Posterior cingulate gyrus (tissue), 11 donors: Measurements from ENCODE around the gene SUCLG1.

ENCODE experiments used
- DNase-seq, 10 donors: peaks; one replicate each; pipeline versions ENCODE4 v3.0.0 to v3.0.0-alpha.2; 2020 to 2021; ENCODE audit warnings: mixed read lengths in 3 of 10
- intact Hi-C: fragments of 100-400 bp; cut with DNase I; formaldehyde crosslinking; loops from one replicate; pipeline ENCODE4 v1.15.1; 2023

SUCLG1 gene

GRCh38 chr2:84459018-84459943 lies at the start of gene SUCLG1:
Gene SUCLG1, minus strand, starts transcription at chr2:84459280. Its CDS starts 11 bp downstream, at chr2:84459269.
- DNase-seq: peak; percentile 81 to 98 (median 88)
- intact Hi-C loops: no loop called here

DNA sequence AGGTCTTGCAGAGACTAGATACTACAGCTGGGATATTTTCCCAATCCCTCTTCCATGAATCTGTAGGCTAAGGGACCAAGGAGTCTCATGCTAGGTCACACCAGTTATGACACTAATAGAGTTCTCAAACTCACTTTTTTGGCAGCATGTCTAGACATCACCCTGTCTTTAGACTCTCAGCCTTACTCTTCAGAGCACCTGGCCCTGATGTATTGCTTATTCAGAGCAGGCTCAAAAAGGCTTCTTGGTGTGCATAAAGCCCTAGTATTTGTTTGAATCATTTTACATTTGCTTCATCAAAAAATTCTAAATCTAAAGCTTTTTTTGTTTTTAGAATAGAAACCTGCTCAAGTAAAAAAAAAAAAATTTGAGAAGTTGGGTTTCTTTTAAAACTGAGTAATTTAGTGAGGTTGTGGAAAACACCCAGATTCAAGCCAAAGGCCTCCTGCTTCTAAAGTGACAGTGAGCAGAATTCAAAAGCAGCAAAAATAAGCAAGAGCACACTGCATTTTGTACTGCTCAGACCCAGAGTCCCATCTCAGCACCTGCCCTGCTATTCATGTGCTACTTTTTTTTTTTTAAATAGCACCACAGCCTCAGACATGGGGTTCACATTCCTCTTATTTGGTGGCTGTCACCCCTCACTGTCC lies 39.2 kb upstream of the SUCLG1 start:
- no peak for DNase-seq
- intact Hi-C loops: loop anchor here (5.0 kb wide), 1 partner anchor 384 kb away; the partner anchor contains the start of gene TRABD2A

DNA sequence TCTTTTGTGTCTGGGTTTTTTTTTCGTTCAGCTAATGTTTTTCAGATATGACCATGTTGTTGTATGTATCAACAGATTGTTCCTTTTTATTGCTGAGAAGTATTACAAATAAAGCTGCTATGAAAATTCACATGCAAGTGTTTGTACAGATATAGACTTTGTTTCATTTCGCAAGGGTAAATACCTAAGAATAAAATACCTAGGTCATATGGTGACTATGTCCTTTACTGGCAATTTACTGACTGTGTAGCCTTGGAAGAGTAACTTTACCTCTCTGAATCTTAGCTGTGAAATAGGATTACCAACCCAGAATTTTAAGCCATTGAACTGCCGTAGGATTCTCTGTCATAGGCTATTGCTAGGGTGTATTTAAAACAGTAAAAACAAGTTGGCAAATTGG lies 38.2 kb upstream of the SUCLG1 start:
- intact Hi-C loops: loop anchor here (5.0 kb wide), 1 partner anchor 385 kb away; the partner anchor contains the start of gene TRABD2A
- DNase-seq: no peak

DNA sequence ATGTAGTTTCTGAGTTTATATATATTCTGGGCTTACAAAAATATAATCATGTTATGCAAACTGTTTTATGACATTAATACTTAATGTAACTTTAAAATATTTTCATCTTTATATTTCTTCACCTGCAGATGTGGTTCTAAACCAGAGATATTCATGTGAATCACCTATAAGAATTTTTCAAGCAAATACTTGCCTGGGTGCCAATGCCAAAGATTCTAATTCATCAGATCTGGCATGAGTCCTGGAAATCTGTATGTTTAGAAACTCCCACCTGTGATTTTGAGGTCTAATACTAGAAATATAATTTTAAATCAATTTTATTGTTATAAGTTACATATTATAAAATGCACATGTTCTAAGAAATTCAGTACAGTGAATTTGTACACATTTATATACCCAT lies 37.3 kb upstream of the SUCLG1 start:
- intact Hi-C loops: loop anchor here (5.0 kb wide), 1 partner anchor 386 kb away; the partner anchor contains the start of gene TRABD2A
- no peak for DNase-seq

GRCh38 chr2:84495539-84496146 lies 36.6 kb upstream of the SUCLG1 start:
- no peak for DNase-seq
- intact Hi-C loops: loop anchor here (2.0 to 5.0 kb wide), 3 partner anchors 135 to 431 kb away; partner anchors contain the start of gene TRABD2A

DNA sequence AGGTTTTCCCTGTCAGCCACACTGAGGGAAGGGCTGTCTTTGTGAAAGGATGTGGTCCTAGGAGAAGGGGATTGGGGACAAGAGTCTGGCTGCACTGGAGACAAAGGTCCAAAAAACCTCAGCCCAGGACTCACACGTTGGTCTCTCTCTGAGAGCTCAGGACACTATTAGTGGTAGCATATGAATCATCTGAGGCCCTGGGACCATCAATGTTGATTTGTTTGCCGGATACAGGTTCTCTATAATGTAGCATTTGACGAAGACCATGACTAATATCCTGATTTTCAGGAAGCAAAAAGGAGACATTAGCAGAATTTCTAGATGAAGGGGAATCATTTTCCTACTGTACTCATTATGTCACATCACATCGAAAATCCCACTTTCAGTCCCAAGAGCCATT lies 35.0 kb upstream of the SUCLG1 start:
- DNase-seq: no peak
- intact Hi-C loops: loop anchor here (2.0 kb wide), 2 partner anchors 137 to 433 kb away; no protein-coding TSS in a partner anchor

DNA sequence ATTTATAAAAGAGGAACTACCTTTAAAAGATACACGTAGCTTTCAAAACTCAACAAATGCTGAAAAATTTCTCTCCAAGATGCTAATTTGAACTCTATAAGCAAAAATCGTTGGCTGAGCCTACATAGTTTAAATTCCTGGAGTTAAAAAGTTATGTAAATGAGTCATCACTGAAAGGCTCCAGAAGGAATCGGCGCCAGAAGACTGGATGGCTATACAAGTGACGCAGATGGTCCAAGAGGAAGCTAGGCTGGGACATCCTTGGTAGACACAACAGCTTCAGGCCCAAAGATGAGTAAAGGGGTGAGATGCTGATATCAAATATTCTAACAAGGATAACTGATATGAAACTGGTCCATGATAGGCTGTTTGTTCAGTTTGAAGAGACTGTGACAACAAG lies 34.4 kb upstream of the SUCLG1 start:
- intact Hi-C loops: no loop called here
- peak in 3 of 10 donors; percentile 13 to 72 (median 71) for DNase-seq

- no peak for DNase-seq
- intact Hi-C loops: no loop called here
These were observed 33.5 kb upstream of the SUCLG1 start for GRCh38 chr2:84492571-84492970.

GRCh38 chr2:84491741-84492140 lies 32.7 kb upstream of the SUCLG1 start:
- DNase-seq: no peak
- intact Hi-C loops: no loop called here

- intact Hi-C loops: no loop called here
These were observed 32.2 kb upstream of the SUCLG1 start for GRCh38 chr2:84491256-84491655.

GRCh38 chr2:84487298-84487996 lies 28.4 kb upstream of the SUCLG1 start:
- intact Hi-C loops: no loop called here
- no peak for DNase-seq

More at GRCh38 chr2:84491256-84491655, 32.2 kb upstream of the SUCLG1 start:
- DNase-seq: no peak

GRCh38 chr2:84486441-84487115 lies 27.5 kb upstream of the SUCLG1 start:
- no peak for DNase-seq

DNA sequence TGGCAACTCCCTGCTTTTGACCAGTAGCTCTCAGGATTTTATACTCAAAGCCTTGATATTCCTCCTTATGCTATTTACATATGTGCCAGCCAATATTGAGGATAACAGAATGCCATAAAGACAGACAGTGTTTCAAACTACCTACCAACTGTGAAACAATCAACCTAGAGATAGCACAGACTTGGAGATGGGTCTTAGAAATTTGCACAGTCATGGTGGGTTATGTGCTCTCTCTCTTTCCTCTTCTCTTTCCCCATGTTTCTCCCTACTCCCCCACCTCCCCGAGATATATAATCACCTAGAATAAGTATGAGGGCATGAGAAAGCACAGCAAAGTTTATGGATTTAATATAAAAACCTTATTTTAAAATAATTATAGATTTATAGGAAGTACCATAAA lies 24.2 kb upstream of the SUCLG1 start:
- intact Hi-C loops: no loop called here
- no peak for DNase-seq

More at GRCh38 chr2:84486441-84487115, 27.5 kb upstream of the SUCLG1 start:
- intact Hi-C loops: no loop called here

GRCh38 chr2:84482603-84483002 lies 23.5 kb upstream of the SUCLG1 start:
- DNase-seq: peak in 8 of 10 donors; percentile 21 to 86 (median 37)
- intact Hi-C loops: no loop called here

DNA sequence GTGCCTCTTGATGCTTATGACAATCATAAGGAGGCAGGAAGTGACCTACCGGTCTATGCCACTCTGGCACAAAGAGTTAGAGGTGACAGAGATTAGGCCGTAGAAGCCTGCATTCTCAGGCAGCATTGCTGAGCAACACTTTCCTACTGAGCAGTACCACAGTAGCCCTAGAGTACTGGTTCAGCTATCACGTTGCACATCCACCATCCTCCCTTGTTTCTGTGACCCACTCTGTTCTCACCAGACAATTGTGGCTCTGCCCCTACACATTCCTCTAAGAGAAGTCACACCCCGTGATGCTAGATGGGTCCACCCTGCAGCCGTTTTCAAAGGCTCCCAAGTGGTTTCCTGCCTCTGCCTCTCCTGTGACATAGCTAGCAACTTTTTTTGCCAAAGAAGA lies 22.6 kb upstream of the SUCLG1 start:
- intact Hi-C loops: no loop called here
- DNase-seq: peak in 2 of 10 donors; percentile 2 to 78

GRCh38 chr2:84478867-84479266 lies 19.8 kb upstream of the SUCLG1 start:
- intact Hi-C loops: no loop called here
- no peak for DNase-seq

DNA sequence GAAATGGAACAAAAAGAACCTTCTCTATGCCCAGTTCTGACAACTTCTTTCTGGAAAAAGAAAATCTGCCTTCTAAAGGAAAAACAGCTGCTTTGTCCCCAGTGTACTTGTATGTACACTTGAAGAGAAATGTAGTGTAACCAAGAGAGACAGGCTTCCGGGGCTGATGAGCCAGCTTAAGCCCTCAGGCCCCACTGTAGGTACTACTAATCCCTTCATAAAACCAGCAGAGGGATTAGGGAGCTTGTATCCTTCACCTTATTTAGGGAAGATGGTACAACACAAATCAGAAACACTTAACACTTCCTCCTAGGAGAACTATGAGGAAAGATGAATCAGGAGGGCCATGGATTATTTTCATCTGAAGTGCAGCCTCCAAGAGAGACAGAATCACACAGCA lies 18.8 kb upstream of the SUCLG1 start:
- no peak for DNase-seq
- intact Hi-C loops: no loop called here

- intact Hi-C loops: no loop called here
These were observed 15.1 kb upstream of the SUCLG1 start for GRCh38 chr2:84474176-84474575.

GRCh38 chr2:84472856-84473565 lies 13.9 kb upstream of the SUCLG1 start:
- DNase-seq: no peak
- intact Hi-C loops: no loop called here

More at GRCh38 chr2:84474176-84474575, 15.1 kb upstream of the SUCLG1 start:
- DNase-seq: no peak
